ENCODE measurements around the gene SORCS3.

The SORCS3 gene

GRCh38 chr10:105288613-105289012 lies 647.5 kb downstream of the SORCS3 start:
- no peak for DNase-seq (ENCODE audit: low read depth in 1 of 2, low spot score in 1 of 2)
- H3K27me3 ChIP-seq (ENCODE audit: insufficient read depth, poor library complexity, severe bottlenecking): no peaks in the 10 kb centered on the region
- H3K27ac ChIP-seq (replicated peaks): no peak overlapping the region
- no peak for TF ChIP-seq GABPA (IDR thresholded peaks at IDR 0.05; ENCODE audit: low read depth)
- no peak for TF ChIP-seq CTCF (IDR thresholded peaks at IDR 0.05; ENCODE audit: insufficient read depth, low read length)
- TF ChIP-seq SPI1 (IDR thresholded peaks at IDR 0.05; ENCODE audit: borderline replicate concordance, low read depth): no peak
- TF ChIP-seq POLR2AphosphoS5 (IDR thresholded peaks at IDR 0.05; ENCODE audit: low read depth): no peak
- no peak for TF ChIP-seq REST (IDR thresholded peaks at IDR 0.05; ENCODE audit: insufficient replicate concordance, low read depth)
- no peak overlapping the region for H3K4me3 ChIP-seq (replicated peaks; ENCODE audit: insufficient read depth, low read length)

GRCh38 chr10:105291571-105291970 lies 650.5 kb downstream of the SORCS3 start:
- DNase-seq (ENCODE audit: low read depth in 1 of 2, low spot score in 1 of 2): no peak
- Histone ChIP-seq H3K4me3 (replicated peaks; ENCODE audit: insufficient read depth, low read length) (no peak overlapping the region), H3K27me3 (ENCODE audit: insufficient read depth, poor library complexity, severe bottlenecking) (no peaks in the 10 kb centered on the region), H3K27ac (replicated peaks) (no peak overlapping the region)
- no peak for TF ChIP-seq REST (IDR thresholded peaks at IDR 0.05; ENCODE audit: insufficient replicate concordance, low read depth)
- no peak for TF ChIP-seq SPI1 (IDR thresholded peaks at IDR 0.05; ENCODE audit: borderline replicate concordance, low read depth)
- no peak for TF ChIP-seq GABPA (IDR thresholded peaks at IDR 0.05; ENCODE audit: low read depth)
- TF ChIP-seq POLR2AphosphoS5 (IDR thresholded peaks at IDR 0.05; ENCODE audit: low read depth): no peak
- no peak for TF ChIP-seq CTCF (IDR thresholded peaks at IDR 0.05; ENCODE audit: insufficient read depth, low read length)

- Histone ChIP-seq H3K4me3 (replicated peaks; ENCODE audit: insufficient read depth, low read length) (no peak overlapping the region), H3K27ac (replicated peaks) (no peak overlapping the region), H3K27me3 (ENCODE audit: insufficient read depth, poor library complexity, severe bottlenecking) (no peaks in the 10 kb centered on the region)
- DNase-seq (ENCODE audit: low read depth in 1 of 2, low spot score in 1 of 2): no peak
- no peak for TF ChIP-seq SPI1 (IDR thresholded peaks at IDR 0.05; ENCODE audit: borderline replicate concordance, low read depth)
- TF ChIP-seq REST (IDR thresholded peaks at IDR 0.05; ENCODE audit: insufficient replicate concordance, low read depth): no peak
- TF ChIP-seq CTCF (IDR thresholded peaks at IDR 0.05; ENCODE audit: insufficient read depth, low read length): no peak
- no peak for TF ChIP-seq GABPA (IDR thresholded peaks at IDR 0.05; ENCODE audit: low read depth)
- no peak for TF ChIP-seq POLR2AphosphoS5 (IDR thresholded peaks at IDR 0.05; ENCODE audit: low read depth)
Observed at GRCh38 chr10:105292236-105292635, 651.1 kb downstream of the SORCS3 start.

All from HL-60 (cell line).